HFF-Myc (cell line): ENCODE measurements around the gene PNLIPRP2.

Experiments
- DNase-seq: peaks from one replicate; pipeline ENCODE4 v3.0.0-alpha.2; 2011; ENCODE audit warnings: low read depth; ENCODE audit errors: extremely low read depth
- H3K4me3 ChIP-seq: replicated peaks from 2 replicates; pipeline ENCODE4 v1.5.1; 2011; ENCODE audit warnings: low read depth, mild to moderate bottlenecking, control low read depth, low read length
- CTCF ChIP-seq: IDR thresholded peaks from 2 replicates; pipeline ENCODE4 v1.5.1; 2012; ENCODE audit warnings: mild to moderate bottlenecking, low read depth, low read length, control low read depth; ENCODE audit errors: missing control alignments

PNLIPRP2 gene

GRCh38 chr10:116668018-116668417 is 47.3 kb downstream of the PNLIPRP2 start:
- no peak for DNase-seq
- no peak for TF ChIP-seq CTCF
- H3K4me3 ChIP-seq = no peak overlapping the region

GRCh38 chr10:116668446-116668845 is 47.7 kb downstream of the PNLIPRP2 start:
- no peak overlapping the region for H3K4me3 ChIP-seq
- DNase-seq = no peak
- TF ChIP-seq CTCF = no peak

- no peak for TF ChIP-seq CTCF
- no peak overlapping the region for H3K4me3 ChIP-seq
- no peak for DNase-seq
Observed at GRCh38 chr10:116669080-116669479, 48.3 kb downstream of the PNLIPRP2 start.

- no peak overlapping the region for H3K4me3 ChIP-seq
- TF ChIP-seq CTCF = no peak
- DNase-seq = no peak
Observed at GRCh38 chr10:116669832-116670644, 49.3 kb downstream of the PNLIPRP2 start.

GRCh38 chr10:116670706-116671105 is 50.0 kb downstream of the PNLIPRP2 start:
- DNase-seq = no peak
- TF ChIP-seq CTCF = no peak

GRCh38 chr10:116671274-116671926 is 50.6 kb downstream of the PNLIPRP2 start:
- DNase-seq = no peak
- no peak for TF ChIP-seq CTCF
- H3K4me3 ChIP-seq = no peak overlapping the region

More at GRCh38 chr10:116670706-116671105, 50.0 kb downstream of the PNLIPRP2 start:
- H3K4me3 ChIP-seq = no peak overlapping the region
